Thyroid gland (tissue), 4 donors: ENCODE data around the gene SCRN2.

Experiments
- POLR2A ChIP-seq, 2 donors: fragments of 450-650 bp; IDR thresholded peaks; one replicate each; pipeline ENCODE4 v1.6.1; 2017; ENCODE audit warnings: antibody characterized with exemption in 2 of 2, mild to moderate bottlenecking in 2 of 2, moderate library complexity in 1 of 2
- TF ChIP-seq, protein P1 (sequence below), 6 experiments: fragments of 200-600 bp in 3 of 6; fragments of 450-650 bp in 3 of 6; sonication (generic) in 3 of 6; IDR thresholded peaks; one replicate each; pipeline ENCODE4 v1.5.1; 2016 to 2019; ENCODE audit warnings: antibody characterized with exemption in 6 of 6, mild to moderate bottlenecking in 2 of 6, inconsistent platforms in 1 of 6, moderate library complexity in 1 of 6

DNA sequence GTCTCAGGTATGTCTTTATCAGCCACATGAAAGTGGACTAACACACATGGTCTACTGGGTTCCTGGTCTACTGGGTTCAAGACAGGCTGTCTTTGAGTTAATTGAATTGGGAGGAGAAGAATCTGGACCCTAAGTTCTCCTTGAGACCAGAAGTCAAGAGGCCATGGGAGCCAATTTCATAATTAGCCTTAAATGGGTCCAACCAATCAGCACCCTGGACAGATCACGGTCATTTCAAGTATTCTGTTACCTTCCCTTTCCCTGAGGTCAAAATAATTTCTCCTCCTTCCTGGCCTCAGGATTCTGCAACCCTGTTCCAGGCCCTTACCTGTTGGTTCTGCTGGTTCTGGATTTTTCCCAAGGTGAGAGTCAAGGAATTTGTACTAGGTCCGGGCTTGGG, 43.3 kb downstream of the SCRN2 start:
- TF ChIP-seq POLR2A (IDR thresholded peaks at IDR 0.05), result no peak
- TF ChIP-seq, protein P1, sequence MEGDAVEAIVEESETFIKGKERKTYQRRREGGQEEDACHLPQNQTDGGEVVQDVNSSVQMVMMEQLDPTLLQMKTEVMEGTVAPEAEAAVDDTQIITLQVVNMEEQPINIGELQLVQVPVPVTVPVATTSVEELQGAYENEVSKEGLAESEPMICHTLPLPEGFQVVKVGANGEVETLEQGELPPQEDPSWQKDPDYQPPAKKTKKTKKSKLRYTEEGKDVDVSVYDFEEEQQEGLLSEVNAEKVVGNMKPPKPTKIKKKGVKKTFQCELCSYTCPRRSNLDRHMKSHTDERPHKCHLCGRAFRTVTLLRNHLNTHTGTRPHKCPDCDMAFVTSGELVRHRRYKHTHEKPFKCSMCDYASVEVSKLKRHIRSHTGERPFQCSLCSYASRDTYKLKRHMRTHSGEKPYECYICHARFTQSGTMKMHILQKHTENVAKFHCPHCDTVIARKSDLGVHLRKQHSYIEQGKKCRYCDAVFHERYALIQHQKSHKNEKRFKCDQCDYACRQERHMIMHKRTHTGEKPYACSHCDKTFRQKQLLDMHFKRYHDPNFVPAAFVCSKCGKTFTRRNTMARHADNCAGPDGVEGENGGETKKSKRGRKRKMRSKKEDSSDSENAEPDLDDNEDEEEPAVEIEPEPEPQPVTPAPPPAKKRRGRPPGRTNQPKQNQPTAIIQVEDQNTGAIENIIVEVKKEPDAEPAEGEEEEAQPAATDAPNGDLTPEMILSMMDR (IDR thresholded peaks at IDR 0.05), result no peak
